GM19240 (cell line): ENCODE measurements around the gene USP34.
"Not testable (repeated sequence)": the region's sequence is repeated elsewhere in the genome, so short reads cannot be mapped to it uniquely, and the experiment has no call there.

Experiments used
- DNase-seq: peaks from one replicate; pipeline ENCODE4 v3.0.0; 2011; ENCODE audit warnings: low spot score; ENCODE audit not compliant: insufficient read length

USP34 gene, protein sequence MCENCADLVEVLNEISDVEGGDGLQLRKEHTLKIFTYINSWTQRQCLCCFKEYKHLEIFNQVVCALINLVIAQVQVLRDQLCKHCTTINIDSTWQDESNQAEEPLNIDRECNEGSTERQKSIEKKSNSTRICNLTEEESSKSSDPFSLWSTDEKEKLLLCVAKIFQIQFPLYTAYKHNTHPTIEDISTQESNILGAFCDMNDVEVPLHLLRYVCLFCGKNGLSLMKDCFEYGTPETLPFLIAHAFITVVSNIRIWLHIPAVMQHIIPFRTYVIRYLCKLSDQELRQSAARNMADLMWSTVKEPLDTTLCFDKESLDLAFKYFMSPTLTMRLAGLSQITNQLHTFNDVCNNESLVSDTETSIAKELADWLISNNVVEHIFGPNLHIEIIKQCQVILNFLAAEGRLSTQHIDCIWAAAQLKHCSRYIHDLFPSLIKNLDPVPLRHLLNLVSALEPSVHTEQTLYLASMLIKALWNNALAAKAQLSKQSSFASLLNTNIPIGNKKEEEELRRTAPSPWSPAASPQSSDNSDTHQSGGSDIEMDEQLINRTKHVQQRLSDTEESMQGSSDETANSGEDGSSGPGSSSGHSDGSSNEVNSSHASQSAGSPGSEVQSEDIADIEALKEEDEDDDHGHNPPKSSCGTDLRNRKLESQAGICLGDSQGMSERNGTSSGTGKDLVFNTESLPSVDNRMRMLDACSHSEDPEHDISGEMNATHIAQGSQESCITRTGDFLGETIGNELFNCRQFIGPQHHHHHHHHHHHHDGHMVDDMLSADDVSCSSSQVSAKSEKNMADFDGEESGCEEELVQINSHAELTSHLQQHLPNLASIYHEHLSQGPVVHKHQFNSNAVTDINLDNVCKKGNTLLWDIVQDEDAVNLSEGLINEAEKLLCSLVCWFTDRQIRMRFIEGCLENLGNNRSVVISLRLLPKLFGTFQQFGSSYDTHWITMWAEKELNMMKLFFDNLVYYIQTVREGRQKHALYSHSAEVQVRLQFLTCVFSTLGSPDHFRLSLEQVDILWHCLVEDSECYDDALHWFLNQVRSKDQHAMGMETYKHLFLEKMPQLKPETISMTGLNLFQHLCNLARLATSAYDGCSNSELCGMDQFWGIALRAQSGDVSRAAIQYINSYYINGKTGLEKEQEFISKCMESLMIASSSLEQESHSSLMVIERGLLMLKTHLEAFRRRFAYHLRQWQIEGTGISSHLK (N-terminal part only)

DNA sequence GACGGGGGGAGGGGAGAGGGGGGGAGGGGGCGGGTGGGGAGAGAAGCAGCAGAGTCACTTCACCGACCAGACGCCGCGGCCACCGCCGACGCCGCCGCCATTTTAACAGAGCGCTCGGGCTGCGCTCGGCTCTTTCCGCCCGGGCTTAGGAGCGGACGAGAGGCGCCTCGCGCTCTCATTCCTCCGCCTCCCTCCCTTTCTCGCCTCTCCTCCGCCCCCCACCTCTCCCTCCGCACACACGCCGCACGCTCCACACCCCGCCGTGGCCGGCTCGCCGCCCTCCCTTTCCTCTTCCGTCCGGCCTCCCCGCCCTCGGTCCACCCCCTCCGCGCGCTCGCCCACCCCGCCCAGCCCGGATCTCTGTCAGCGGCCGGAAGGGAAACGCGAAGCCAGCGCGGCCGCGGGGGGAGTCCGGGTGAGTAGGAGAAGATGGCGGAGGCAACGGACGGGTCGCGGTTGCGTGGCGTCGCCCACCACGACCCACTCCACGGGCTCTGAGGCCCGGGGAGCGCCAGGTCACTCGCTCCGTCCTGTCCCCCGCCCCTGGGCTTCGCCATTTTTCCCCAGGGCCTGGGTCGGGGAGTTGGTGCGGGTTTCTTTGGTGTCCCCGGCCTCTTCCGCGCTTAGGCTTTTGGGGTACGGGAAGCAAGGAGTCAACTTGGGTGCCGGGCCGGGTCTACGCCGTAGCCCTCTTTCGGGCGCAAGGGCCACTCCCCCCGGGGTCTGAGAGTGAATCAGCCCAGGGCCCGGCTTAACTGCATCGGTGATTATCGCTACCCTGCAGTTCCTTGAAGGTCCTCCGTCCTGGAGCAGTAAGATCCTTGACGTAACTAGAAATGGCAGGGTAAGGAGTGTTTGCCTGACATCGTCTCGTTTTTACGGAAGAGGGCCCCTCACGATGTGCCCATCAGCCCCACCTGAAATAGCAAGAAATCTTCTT, at the start of gene USP34:
Gene USP34 (minus strand): TSS at position 123 of the 940 bp plus-strand sequence. CDS start 395 bp downstream, outside the sequence.
- DNase-seq: peak; percentile 80

DNA sequence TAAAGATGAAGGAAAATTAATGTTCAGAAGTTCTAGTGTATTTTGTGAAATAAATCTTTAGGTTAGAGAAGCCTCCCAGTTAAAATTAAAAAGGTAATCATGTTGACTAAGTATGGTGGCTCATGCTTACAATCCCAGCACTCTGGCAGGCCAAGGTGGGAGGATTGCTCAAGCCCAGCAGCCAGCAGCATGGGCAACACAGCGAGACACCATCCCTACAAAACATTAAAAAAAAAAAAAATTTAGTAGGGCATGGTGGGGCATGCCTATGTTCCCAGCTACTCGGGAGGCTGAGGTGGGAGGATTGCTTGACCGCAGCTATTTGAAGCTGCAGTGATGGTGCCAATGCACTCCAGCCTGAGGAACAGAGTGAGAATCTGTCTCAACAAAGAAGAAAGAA, 49.4 kb upstream of the USP34 start:
- no peak for DNase-seq

DNA sequence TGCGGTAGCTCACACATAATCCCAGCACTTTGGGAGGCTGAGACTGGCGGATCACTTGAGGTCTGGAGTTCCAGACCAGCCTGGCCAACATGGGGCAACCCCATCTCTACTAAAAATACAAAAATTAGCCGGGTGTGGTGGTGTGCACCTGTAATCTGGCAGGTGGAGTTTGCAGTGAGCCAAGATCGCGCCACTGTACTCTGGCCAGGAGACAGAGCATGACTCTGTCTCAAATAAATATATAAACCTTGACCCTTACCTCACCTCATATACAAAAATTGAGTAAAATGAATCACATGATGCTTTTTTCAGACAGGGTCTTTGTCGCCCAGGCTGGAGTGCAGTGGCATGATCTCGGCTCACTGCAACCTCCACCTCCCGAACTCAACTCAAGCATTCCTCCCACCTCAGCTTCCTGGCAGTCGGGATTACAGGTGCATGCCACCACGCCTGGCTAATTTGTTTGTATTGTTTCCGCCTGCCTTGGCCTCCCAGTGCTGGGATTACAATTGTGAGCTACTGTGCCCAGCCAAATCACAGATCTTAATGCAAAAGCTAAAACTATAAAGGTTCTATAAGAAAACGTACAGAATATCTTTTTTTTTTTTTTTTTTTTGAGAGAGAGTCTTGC, 42.0 kb upstream of the USP34 start:
- no peak for DNase-seq

DNA sequence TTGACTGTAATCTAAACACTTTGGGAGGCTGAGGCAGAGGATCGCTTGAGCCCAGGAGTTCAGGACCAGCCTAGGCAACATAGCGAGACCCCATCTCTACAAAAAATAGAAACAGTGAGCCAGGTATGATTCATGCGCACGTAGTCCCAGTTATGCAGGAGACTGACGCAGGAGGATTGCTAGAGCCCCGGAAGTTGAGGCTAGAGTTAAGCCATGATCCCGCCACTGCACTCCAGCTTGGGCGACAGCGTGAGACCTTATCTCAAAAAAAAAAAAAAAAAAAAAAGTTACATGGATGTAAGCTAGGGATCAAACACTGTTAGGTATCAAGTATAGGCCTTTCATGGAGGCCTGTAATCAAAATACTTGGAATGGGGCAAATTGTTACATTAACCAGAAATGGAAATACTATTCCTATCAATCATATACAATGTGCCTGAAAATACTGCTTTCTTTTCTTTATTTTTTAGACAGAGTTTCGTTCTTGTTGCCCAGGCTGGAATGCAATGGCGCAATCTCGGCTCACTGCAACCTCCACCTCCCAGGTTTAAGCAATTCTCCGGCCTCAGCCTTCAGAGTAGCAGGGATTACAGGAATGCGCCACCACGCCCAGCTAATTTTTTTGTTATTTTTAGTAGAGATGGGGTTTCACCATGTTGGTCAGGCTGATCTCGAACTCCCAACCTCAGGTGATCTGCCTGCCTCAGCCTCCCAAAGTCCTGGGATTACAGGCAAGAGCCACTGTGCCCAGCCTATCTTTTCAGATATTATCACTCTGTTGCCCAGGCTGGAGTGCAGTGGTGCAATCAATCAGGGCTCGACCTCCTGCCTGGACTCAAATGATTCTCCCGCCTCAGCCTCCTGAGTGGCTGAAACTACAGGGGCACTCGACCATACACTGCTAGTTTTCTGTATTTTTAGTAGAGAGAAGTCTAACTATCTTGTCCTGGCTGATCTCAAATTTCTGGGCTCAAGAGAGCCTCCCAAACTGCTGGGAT, 40.1 kb upstream of the USP34 start:
- DNase-seq: no peak

DNA sequence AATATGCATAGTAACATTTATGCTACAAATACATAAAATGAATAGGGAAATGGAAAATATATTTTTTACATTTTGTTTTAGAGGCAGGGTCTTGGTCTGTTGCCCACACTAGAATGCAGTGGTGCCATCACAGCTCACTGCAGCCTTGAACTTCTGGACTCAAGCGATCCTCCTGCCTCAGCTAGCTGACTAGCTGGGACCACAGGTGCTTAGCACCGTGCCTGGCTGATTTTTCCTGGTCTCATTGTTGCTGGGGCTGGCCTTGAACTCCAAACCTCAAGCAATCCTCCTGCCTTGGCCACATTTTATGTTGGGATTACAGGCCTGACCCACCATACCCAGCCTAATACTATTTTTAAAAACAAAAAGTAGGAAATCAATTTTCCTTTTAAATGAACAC, 34.1 kb upstream of the USP34 start:
- no peak for DNase-seq

DNA sequence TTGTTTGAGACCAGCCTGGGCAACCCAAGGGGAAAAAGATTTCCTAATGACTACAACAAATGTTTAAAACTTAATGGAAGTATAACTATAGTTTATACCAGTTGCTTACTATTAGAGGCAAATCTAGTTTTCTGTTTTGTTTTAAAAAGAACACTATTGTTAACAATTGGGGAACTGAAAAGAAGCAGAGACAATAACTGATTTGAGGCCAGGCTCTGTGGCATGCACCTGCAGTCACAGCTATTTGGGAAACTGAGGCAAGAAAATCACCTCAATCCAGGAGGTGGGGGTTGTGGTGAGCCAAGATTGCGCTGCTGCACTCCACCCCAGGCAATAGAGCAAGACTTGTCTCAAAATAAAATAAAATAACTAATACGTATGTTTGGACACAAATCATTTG, 28.2 kb upstream of the USP34 start:
- no peak for DNase-seq

DNA sequence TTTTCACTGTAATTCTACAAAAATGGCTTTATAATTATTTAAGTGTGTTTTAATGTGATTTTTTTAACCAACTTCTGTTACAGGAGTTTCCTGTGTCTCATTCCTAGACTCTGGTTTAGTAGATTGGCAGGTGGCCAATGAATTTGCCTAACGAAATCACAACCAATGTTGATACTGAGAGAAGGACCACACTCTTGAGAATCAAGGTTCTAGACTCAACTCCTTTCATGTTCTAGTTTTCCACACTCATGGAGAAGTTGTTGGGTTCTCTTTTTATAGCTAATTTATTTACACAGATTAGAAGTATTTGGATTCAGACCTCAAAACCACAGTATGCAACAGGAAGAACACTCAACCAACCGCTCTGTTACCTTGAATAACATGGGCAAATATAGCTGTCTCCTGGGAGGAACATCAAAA, 22.6 kb upstream of the USP34 start:
- DNase-seq: no peak

DNA sequence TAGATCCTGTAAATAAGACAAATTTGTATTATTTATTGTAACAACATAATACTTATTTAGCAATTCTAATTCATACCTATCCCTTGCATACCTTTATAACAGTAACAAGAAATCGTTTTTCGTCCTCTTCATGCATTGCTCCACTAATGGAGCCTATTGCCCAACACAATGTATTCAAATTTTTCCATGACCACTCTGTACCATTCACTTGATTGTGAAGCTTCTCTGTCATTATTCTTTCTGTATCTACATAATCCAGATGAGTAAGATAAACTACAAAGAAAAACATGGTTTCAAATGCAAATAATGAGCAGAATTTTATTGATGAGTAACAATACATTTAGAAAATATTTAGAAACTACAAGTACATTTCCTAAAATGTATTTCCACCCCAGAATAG, 21.6 kb upstream of the USP34 start:
- DNase-seq: no peak

DNA sequence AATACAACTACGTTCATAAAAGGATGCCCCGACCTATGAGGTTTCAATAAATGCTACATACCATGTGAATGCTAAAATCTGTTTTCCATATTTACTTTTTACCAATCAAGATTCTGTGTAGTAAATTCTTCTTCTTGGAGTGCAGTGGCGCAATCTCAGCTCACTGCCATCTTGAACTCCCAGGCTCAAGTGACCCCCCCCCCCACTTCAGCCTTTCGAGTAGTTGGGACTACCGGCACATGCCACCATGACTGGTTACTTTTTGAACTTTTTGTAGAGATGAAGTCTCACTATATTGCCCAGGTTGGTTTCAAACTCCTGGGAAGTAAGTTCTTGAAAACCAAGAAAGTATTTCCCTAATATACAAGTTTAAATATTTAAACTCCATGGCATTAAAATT, 14.4 kb upstream of the USP34 start:
- no peak for DNase-seq

DNA sequence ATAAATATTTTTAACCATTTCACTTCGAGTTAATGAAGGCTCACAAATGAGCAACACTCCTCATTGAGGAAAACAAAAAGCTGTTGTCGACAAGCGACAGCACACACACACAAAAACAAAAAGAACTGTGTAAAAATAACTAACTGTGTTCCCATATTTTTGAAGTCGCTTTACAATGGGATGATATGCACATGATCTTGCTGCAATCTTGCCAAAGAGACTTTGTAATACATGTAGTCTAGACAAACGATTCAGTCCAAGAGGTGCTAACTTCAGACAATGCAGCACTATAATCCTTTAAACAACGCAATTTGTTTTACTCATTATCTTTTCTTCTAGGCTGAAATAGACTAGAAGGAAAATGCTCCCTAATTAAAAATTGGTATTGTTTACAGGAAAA, 7.2 kb upstream of the USP34 start:
- no peak for DNase-seq

DNA sequence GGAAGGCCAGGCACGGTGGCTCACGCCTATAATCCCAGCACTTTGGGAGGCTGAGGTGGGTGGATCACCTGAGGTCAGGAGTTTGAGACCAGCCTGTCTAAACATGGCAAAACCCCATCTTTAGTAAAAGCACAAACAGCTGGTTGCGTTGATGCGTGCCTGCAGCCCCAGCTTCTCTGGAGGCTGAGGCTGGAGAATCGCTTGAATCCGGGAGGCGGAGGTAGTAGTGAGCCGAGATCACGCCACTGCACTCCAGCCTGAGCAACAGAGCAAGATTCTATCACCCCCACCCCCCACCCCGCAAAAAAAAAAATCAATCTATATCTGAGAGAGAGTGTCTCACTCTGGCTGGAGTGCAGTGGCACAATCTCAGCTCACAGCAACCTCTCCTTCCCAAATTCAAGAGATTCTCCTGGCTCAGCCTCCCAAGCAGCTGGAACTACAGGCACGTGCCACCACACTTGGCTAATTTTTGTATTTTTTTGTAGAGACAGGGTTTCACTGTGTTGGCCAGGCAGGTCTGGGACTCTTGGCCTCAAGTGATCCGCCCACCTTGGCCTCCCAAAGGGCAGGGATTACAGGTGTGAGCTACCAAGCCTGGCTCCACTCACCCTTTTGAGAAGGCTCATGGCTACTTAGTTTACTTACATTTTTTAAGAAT, 6.2 kb upstream of the USP34 start:
- DNase-seq: not testable (repeated sequence)

DNA sequence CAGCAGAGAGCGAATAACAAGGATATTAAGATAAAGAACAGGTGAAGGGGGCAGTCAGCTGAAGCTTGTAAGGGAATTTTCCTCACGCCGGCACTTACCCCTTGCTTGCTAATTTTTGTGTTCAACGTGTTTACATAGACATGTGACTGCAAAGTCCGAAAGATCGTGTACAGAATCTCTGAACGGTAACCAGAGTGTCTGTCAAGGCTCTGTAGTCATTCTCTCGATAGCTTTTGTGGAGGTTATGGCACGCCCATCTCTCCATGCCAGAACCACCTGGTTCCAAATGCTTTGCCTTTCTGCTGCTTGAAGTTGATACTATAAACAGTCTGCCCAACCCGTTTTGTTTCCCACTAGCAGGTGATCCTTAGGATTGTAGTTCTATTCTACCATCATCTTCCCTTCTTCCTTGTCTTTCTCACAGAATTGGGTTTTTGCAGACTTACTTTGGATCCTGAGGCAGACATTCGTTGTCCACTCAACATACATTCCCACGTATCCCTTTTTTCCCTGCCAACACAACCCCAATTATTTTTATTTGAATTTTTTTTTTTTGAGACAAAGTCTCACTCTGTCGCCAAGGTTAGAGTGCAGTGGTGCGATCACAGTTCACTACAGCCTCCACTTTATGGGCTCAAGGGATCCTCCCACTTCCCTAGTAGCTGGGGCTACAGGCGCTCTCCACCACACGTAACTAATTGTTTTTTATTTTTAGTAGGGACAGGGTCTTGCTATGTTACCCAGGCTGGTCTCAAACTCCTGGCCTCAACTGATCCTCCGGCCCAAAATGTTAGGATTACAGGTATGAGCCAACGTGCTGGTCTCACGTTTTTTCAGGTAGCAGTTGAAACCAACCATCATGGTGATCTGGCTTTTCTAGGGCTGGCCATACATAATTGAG, 1.3 kb upstream of the USP34 start:
- no peak for DNase-seq

DNA sequence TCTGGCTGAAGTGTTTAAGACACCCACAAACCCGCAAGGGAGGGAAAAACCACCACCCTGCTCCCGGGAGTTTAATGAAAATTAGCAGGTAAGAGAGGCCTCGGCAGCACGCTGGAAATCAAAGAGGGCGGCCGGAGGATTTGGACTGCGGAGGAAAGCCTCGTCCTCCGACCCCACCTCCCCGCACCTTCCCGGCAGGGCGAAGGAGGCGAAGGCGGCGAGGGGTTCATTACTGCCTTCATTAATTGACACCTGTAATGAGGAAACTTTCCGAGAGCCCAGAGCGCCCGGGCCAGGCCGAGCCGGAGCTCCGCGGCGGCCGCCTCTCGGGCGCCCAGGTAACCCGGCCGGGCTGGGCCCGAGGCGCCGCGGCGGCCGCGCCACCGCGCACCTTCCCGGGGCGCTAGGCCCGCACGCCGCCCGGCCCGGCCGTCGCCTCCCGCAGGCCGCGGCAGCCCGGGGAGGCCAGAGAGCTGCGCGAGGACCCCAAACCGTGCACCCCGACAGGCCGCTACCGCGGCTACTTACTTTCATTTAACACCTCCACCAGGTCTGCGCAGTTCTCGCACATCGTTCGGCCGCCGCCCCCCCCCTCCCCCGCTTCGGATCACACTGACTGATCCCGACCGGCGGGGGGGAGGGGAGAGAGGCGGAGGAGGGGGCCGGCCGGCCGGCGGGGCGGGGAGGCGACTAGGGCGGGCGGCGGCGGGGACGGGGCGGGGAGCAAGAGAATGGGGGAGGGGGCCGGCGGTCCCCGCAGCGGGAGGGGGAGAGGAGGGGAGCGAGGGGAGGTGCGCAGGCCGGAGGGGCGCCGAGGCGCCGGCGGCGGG, 550 bp downstream of the USP34 start:
- DNase-seq: peak; percentile 55

DNA sequence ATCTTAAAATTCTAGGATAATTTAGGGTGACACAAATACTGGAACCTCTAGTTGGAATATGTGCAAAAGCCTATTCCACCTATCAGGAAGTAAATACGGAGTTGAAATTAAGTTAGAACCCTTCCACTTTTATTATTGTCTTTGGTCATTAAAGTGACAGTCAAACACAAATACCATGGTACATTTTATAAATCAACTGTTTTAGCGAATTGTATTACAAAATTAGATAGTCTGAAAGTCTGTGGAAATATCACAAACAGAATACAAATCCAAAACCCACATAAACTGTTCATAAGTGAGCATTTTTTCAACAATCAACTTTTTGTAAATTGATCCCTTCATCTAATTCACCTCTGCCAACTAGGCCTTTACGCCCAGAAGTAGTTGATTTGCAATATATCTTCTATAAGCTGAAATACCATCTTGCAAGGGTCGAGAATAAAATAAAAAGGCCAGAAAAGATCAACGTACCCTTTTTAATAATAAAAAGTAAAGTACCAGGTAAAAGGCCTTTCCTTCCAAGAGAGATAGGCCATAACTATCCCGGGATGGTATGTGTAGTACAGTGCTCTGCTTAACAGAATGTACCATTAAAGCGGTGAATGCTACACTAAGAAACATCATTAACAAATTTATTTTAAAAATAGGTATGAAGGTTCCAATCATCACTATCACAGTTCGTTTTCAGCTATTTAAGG, 1.3 kb downstream of the USP34 start:
- DNase-seq: no peak

DNA sequence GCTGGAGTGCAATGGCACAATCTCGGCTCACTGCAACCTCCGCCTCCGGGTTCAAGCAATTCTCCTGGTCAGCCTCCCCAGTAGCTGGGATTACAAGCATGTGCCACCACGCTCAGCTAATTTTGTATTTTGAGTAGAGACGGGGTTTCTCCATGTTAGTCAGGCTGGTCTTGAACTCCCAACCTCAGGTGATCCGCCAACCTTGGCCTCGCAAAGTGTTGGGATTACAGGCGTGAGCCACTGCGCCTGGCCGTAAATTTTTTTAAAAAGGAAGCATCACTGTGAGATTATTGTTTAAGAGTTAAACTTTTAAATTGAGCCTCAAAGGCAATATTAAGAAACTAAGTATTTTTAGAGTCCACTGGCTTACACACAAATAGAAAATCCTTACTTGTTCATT, 2.7 kb downstream of the USP34 start:
- not testable (repeated sequence) for DNase-seq

DNA sequence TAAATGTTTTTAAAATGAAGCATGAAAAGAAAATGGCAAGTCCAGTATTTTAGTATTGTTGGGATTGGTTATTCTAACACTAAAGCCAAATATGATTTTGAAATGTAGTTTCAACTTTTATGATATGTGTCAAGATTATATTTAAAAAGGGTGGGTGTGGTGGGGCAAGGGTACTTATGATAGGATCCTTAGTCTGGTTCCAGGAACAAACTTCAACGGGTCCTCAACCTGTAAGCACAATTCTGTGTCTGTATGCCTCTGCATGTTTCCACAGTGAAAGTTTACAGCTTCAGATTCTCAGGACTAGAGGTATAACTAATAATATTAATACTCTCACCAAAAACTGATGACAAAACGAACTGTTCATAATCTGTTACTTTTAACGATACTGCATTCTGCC, 5.8 kb downstream of the USP34 start:
- no peak for DNase-seq
